Kidney epithelial cell (primary cell): ENCODE measurements around the gene HTRA2. TPM values are rescaled to one million over a fixed set of nuclear protein-coding genes. Genes with fewer than 3 reads are reported as not detected.

Experiments used
- DNase-seq: peaks from one replicate; pipeline ENCODE4 v3.0.0-alpha.2; 2010; ENCODE audit warnings: low read depth
- H3K27me3 ChIP-seq: 2 replicates; pipeline ENCODE4 v1.6.0; 2011; ENCODE audit warnings: low read length; ENCODE audit not compliant: control insufficient read depth, insufficient read depth
- H3K36me3 ChIP-seq: 2 replicates; pipeline ENCODE4 v1.5.1; 2011; ENCODE audit warnings: low read length; ENCODE audit not compliant: control insufficient read depth, insufficient read depth
- H3K4me3 ChIP-seq: 2 replicates; pipeline ENCODE4 v1.5.1; 2011; ENCODE audit warnings: low read depth, mild to moderate bottlenecking, control low read depth, low read length
- total RNA-seq: library from RNA; depleted of rRNA; stranded (reverse); fragments of >200 nt; gene quantifications from 2 replicates; pipeline ENCODE4 v1.2.3, GENCODE V29; 2015
- TF ChIP-seq, protein P1 (sequence below): IDR thresholded peaks from 2 replicates; pipeline ENCODE4 v1.5.1; 2011; ENCODE audit warnings: mild to moderate bottlenecking, moderate library complexity, low read length, control low read depth, inconsistent platforms; ENCODE audit not compliant: insufficient read depth, poor library complexity, severe bottlenecking

Gene HTRA2
- total RNA-seq, 1 donor from 2014 or later, result 35.1 TPM

DNA sequence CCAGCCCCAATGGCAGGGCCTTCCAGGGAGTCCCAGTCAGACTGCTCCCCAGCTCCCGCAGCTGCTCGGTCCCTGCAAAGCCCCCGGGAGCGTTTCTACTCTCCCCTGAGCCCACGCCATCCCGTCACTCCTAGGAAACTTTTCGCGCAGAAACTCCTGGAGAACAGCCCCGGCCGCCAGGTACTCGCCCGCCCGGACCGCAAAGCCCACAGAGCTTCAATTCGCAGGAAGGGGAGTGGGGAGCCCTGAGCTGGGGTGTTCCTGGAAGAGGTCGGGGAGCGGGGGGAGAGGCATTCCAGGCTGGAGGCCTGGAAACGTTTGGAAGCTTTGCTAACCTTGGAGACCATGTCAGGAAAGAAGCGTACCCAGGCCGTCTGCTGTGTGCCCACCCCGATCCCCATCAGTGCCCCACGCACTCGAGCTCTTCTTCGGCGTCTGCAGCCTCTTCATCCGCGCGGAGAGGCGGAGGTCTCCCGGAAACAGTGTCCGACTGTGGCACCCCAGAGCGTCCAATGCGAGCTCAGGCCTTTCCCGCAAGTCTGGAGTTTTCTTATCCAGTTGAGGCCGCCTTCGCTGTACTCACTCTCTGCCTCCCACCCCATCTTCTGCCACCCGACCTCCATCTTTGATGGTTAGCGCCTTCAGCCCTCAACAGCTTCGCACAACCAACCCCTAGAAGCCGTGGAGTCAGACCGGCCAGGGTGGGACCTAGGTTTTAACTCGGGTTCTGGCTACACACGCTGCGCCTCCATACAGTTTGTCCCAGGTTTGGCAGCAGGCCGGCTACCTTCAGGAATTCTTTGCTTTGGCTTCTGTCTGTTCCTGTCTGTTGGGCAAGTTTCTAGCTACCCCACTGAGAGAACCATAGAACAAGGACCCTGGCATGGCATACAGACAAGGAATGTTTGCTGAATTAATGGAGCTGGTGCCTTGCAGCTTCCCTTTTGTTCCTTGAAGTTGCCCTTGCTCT is 25.9 kb upstream of the HTRA2 start:
- TF ChIP-seq, protein P1, sequence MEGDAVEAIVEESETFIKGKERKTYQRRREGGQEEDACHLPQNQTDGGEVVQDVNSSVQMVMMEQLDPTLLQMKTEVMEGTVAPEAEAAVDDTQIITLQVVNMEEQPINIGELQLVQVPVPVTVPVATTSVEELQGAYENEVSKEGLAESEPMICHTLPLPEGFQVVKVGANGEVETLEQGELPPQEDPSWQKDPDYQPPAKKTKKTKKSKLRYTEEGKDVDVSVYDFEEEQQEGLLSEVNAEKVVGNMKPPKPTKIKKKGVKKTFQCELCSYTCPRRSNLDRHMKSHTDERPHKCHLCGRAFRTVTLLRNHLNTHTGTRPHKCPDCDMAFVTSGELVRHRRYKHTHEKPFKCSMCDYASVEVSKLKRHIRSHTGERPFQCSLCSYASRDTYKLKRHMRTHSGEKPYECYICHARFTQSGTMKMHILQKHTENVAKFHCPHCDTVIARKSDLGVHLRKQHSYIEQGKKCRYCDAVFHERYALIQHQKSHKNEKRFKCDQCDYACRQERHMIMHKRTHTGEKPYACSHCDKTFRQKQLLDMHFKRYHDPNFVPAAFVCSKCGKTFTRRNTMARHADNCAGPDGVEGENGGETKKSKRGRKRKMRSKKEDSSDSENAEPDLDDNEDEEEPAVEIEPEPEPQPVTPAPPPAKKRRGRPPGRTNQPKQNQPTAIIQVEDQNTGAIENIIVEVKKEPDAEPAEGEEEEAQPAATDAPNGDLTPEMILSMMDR, result no peak
- DNase-seq, result no peak
- peak overlapping the region; percentile 47 for H3K4me3 ChIP-seq
- H3K27me3 ChIP-seq, result peaks cover 34% of the 10 kb centered on the region
- no peaks in the 10 kb centered on the region for H3K36me3 ChIP-seq

DNA sequence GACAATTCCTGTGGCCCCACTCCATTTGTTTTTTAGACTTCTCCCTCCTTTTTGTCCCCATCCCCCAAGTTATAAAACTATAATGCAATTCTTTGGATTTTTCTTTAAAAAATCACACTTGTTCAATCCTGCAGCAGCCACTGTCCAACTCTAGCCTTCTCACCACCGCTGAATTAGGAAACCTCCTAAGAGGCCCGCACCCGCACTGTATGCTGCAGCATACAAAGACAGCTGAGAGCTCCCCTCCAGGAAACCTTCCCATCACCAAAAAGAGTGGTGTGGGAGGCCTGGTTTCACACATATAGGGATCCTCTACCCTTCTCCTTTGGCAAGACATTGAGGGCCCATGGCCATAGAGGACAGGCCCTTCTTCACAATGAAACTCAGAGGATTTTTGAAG is 25.1 kb upstream of the HTRA2 start:
- no peak for DNase-seq
- Histone ChIP-seq H3K36me3 (no peaks in the 10 kb centered on the region), H3K4me3 (no peak overlapping the region), H3K27me3 (peaks cover 26% of the 10 kb centered on the region)
- TF ChIP-seq, protein P1, result no peak

DNA sequence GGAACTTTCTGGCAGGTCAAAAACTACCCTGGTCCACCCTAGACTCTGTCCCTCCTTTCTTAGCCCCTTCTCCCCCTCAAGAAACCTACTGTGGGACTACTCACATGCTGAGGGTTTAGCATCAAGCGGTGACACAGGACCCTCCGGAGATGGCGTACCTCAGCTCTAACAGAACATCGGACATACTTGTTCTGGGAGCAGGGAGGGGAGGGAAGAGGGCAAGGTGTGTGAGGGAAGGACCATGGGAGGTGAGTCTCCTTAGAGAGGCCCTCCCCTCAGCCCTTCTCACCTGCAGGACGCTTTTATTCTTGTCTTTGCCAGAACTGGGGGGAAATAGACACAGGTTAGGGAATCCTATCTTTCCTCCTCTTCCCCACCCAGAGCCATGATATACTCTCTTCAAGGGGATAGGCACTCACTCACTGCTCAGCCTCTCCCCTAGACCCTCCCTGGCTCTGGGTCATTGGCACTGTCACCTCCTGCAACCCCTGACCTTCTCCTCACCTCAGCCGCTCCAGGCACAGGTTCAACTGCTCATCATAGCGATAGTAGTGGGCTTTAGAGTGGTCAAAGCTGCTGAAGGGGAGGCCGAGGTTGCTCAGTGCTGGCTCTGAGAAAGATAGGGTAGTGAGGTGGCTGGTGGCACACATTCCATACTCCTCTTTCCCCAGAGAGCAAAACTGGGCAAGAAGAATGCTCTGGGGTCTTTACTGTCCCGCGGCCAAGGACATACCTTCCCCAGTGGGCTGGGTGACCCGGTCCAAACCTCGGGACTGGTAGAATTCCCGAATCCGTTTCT is 24.1 kb upstream of the HTRA2 start:
- DNase-seq, result no peak
- Histone ChIP-seq H3K27me3 (peaks cover 17% of the 10 kb centered on the region), H3K4me3 (no peak overlapping the region), H3K36me3 (no peaks in the 10 kb centered on the region)
- TF ChIP-seq, protein P1, result no peak

DNA sequence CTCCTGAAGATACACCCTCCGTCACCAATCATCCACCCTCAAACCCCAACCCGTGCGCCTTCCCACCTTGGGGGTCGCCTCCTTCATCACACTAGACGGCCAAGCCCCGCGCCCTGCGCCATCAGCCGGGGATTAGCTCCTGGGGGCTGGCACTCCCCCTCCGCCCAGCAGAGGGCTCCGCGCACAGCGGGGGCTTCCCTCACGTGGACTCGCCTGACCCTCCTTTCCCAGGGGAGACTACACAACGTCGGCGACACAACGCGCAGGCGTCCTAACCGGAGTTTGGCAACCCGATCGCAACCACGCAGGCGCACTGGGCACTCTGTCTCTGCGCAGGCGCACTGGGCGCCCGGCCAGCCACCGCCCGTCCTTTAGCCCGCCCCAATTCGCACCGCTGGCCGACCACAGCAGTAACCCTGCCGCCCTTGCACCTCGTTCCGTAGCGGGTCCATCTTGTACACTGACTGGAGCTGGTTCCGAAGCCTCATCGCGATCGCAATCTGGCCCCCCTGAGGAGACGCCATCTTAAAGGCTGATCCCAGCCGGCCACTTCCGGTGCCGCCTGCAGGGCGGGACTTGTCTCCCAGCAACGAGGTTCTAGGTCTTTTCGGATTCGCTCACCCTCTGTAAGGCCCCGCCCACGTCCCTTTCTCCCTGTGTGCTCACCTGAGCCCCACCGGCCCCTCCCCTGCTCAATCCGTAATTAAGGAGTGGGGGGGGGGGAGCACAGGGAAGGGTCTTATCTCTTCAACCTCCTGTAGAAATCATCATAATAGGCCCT is 22.4 kb upstream of the HTRA2 start, which contains the start of gene PCGF1:
Gene PCGF1, minus strand, starts transcription at position 551 of the 781 bp plus-strand sequence. Its CDS starts 27 bp downstream, at position 524.
- peak; percentile 91 for DNase-seq
- Histone ChIP-seq H3K36me3 (no peaks in the 10 kb centered on the region), H3K4me3 (peak within 1 kb of the TSS; percentile 89), H3K27me3 (peaks cover 19% of the 10 kb centered on the region)
- TF ChIP-seq, protein P1, result peak; percentile 43

DNA sequence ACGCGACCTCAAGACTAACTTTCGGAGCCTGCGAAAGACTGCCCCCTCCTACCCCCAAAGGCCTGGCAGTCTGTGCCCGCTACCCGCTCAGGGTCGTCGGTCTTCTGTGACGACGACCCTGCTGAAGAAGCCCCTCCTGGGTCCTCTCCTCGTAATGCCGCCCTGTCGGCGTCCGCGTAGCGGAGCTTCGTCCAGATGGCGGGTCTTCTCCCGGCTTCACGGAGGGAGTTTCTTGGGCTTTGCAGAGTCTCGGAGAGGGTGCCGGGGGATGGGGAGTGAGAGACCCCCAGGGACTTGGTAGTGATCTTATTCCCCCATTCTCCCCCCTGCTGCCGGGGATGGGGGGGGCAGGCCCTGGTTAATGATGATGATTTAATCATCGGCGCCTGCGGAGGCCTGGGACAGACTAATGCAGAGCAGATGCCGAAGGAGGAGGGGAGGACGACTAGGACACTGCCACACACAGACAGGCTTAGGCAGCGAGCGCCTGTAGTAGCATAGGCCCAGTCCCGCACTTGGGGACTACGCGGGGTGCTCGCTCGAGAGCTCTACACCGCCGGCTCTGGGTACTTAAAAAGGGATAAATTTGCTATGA is 21.7 kb upstream of the HTRA2 start:
- H3K36me3 ChIP-seq, result no peaks in the 10 kb centered on the region
- H3K27me3 ChIP-seq, result peaks cover 22% of the 10 kb centered on the region
- DNase-seq, result no peak
- TF ChIP-seq, protein P1, result no peak
- peak overlapping the region; percentile 89 for H3K4me3 ChIP-seq
